ENCODE measurements around the gene KCNA10. TPM values are rescaled to one million over a fixed set of nuclear protein-coding genes. Genes with fewer than 3 reads are reported as not detected.

The KCNA10 gene
- polyA plus RNA-seq (2012; ENCODE audit: insufficient read depth, insufficient read length) = not detected

- DNase-seq (ENCODE audit: low read depth, low spot score) = no peak
- no peak within 1 kb of the TSS for H3K4me3 ChIP-seq (ENCODE audit: low read length)
Measured at GRCh38 chr1:110519125-110519810, at the start of gene KCNA10. KCNA10 (minus strand) TSS chr1:110519175; CDS start chr1:110518787, 388 bp downstream.

GRCh38 chr1:110566836-110567235, 47.9 kb upstream of the KCNA10 start:
- H3K4me3 ChIP-seq (ENCODE audit: low read length) = no peak overlapping the region
- no peak for DNase-seq (ENCODE audit: low read depth, low spot score)

DNA sequence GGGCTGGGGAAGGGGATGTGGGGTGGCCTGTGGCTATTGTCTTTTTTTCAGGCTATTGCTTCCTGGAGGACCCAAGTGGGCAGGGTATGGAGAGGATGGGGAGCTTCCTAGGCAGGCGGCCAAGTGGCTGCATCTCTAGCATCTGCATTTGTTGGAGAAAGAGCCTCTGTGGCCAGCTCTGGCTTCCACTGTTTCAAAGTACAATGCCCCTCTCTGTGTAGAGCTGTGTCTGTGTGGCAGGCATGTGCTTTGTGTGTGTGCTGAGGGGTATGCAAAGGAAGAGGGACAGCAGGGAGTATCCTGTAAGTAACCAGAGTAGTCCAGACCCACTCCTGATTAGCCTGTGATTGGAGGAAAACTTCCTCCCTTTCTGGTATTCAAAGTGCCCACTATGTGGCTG, 46.6 kb upstream of the KCNA10 start:
- no peak overlapping the region for H3K4me3 ChIP-seq (ENCODE audit: low read length)
- no peak for DNase-seq (ENCODE audit: low read depth, low spot score)

GRCh38 chr1:110563089-110563488, 44.1 kb upstream of the KCNA10 start:
- H3K4me3 ChIP-seq (ENCODE audit: low read length) = no peak overlapping the region
- no peak for DNase-seq (ENCODE audit: low read depth, low spot score)

GRCh38 chr1:110561596-110561995, 42.6 kb upstream of the KCNA10 start:
- H3K4me3 ChIP-seq (ENCODE audit: low read length) = no peak overlapping the region
- no peak for DNase-seq (ENCODE audit: low read depth, low spot score)

GRCh38 chr1:110559157-110559556, 40.2 kb upstream of the KCNA10 start:
- DNase-seq (ENCODE audit: low read depth, low spot score) = no peak
- no peak overlapping the region for H3K4me3 ChIP-seq (ENCODE audit: low read length)

DNA sequence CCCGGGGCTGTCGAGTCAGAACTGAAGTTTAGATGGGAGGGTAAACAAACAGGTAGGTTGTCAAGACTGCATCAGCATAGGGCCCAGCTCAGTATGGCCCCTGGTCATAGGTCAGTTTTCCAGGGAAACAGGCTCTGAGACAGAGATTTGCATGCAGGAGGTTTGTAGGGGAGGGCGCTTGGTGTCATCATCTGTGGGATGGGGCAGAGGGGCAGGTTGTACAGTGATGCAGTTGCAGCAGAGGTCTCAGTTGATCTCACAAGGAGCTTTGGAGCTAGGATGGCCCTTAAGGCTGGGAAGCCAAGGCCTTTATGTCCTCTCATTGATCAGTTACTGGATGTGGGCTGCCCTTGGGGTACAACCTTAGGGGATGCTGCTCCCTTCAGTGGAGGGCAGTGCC, 38.5 kb upstream of the KCNA10 start:
- DNase-seq (ENCODE audit: low read depth, low spot score) = no peak

DNA sequence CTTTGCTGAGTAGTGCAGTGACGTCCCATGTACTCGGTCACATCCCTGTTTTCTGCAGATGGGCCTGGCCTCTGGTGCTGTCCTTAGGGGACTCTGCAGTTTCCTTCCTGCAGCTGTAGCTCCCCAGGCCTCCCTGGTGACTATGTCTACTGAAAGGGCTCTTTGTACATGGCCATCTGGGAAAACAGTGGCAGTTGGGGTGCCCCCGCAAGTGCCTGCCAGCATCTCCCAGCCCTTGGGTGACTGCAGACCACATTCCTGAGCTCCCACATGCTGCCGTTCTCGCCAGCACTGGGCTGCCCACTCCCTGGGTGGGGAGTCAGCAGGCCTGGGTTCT, 37.5 kb upstream of the KCNA10 start:
- no peak for DNase-seq (ENCODE audit: low read depth, low spot score)
- no peak overlapping the region for H3K4me3 ChIP-seq (ENCODE audit: low read length)

More for the DNA sequence above, 38.5 kb upstream of the KCNA10 start:
- H3K4me3 ChIP-seq (ENCODE audit: low read length) = no peak overlapping the region

GRCh38 chr1:110555807-110556470, 37.0 kb upstream of the KCNA10 start:
- no peak overlapping the region for H3K4me3 ChIP-seq (ENCODE audit: low read length)
- no peak for DNase-seq (ENCODE audit: low read depth, low spot score)

DNA sequence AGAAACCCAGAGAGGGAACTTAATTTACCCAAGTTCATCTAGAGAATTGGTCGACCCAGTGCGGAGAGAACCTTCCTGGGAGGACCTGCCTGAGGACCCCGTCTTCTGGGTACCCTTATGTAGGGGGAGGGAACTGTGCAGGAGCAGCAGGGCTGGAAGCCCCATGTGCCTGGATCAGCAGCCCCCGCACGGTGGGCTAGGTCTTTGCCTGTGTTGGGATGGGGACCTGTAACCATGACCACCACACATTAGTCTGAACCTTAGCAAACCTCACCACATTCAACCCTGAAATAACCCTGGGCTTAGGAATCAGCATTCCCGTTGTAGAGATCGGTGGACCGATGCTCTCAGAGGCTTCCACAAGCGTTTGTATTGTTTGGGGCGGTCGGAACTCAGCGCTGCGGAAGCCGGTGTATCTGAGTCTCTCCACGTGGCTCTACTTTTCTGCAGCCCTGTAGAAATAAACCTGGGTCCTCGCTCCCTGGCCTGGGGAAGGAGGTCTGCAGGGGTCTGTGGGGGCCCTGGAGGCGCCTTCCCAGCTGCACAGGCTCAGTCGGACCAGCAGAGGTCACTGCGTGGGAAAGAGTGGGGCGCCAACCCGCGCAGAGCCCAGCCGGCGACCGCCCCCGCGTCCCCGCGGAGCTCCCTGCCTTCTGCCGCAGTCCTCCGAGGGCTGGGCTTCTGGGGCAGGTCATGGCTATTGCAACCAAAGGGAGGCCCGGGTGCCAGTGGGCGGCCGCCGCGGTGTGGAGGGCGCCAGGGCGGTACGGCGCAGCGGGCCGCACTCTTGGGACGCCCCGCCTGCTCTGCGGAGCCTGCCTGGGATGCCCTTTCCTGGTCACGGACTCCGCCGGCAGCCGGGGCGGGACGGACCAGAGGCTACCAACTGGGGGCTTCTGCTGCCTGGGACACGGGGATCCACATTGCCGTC, 36.2 kb upstream of the KCNA10 start:
- H3K4me3 ChIP-seq (ENCODE audit: low read length) = no peak overlapping the region
- no peak for DNase-seq (ENCODE audit: low read depth, low spot score)

DNA sequence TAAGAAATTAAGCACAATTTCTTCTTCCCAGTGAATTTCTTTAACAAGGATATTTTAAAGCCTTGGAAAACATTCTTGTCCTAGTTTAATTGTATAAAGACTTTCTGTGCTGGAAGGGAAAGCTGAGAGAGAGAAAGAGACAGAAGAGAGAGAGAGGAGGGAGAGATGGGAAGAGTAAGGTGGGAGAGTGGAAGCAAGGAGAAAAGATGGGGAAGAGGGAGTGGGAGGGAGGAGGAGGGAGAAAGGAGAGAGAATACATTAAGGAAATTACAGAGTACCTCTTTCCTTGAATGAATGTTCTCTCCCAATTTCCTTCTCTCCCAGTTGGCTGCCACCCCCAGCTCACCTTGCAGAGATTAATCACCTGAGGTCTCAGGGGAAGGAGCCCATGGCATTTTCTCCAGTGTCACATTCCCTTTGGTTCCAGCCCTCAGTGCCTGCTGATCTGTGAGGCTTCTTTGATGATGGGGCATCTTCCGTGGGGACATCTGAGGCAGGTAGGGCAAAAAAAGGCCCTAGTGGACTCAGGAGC, 32.4 kb upstream of the KCNA10 start:
- H3K4me3 ChIP-seq (ENCODE audit: low read length) = no peak overlapping the region
- DNase-seq (ENCODE audit: low read depth, low spot score) = no peak

- no peak for DNase-seq (ENCODE audit: low read depth, low spot score)
- no peak overlapping the region for H3K4me3 ChIP-seq (ENCODE audit: low read length)
Measured at GRCh38 chr1:110549831-110550230, 30.9 kb upstream of the KCNA10 start.

DNA sequence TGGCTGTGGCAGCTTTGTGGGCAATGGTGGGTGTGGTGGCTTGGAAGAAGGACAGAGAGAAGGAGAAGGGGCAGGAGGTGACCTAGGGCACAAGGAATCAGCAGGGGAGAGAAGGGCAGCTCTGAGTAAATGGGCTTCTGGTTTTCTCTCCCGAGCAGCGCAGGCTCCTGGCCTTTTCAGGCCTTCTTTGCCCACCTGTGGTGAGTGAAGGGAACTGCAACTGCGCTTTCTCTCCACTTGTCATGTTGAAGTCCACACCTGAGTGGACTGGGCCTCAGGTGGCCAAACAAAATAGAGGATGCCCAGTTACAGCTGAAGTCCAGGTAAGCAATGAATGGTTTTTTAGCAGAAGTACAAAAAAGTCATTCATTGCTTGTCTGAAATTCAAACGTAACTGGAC, 29.4 kb upstream of the KCNA10 start:
- no peak overlapping the region for H3K4me3 ChIP-seq (ENCODE audit: low read length)
- no peak for DNase-seq (ENCODE audit: low read depth, low spot score)

DNA sequence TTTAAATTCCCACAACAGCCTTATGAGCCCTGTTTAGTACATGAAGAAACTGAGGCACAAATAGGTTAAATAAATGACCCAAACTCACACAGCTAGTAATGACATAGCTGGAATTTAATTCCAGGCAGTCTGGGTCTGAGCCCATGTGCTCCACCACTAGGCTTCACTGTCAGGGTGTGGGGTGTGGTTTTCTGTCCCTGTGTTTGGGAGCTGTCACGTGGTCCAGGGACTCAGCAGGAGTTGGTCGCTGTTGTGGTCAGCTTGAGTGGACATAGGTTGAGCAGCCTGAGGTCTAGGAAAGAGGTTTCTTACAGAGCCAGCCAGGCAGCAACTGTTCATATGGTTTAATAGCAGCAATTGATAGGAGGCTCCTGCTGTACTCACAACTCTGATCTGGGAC, 28.0 kb upstream of the KCNA10 start:
- no peak for DNase-seq (ENCODE audit: low read depth, low spot score)
- no peak overlapping the region for H3K4me3 ChIP-seq (ENCODE audit: low read length)

DNA sequence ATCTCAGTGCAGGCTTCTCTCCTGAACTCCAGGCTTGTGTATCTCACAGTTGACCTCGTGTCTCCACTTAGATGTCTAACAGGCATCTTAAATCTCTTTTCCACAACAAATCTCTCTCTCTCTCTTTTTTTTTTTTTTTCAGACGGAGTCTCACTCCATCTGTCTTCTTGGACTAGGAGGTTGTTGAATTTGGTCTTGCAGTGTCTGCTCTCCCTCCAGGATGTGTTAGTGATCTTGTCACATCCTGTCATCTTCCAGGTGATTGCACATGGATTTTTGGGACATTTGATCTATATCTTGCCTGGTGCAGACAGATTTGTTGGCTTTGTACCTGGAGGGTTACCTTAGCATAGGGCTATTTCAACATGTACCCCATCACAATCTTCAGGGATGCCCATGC, 26.5 kb upstream of the KCNA10 start:
- H3K4me3 ChIP-seq (ENCODE audit: low read length) = no peak overlapping the region
- no peak for DNase-seq (ENCODE audit: low read depth, low spot score)

- DNase-seq (ENCODE audit: low read depth, low spot score) = no peak
- H3K4me3 ChIP-seq (ENCODE audit: low read length) = no peak overlapping the region
Measured at GRCh38 chr1:110544753-110545152, 25.8 kb upstream of the KCNA10 start.

DNA sequence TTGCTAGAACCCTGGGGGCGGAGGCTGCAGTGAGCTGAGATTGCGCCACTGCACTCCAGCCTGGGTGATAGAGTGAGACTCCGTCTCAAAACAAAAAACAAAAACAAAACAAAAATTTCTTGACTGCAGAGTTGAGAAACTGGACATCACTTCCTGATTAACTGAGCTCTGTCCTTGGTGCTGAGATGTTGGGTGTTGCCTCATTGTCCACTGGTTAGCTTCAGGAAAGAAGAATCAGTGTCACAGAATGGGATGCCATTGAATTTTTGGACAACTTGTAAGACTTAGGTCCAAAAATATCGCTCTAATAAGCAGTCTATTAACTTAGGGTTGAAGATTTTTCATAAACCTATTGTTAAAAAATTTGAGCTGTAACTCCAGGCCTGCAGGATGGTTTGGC, 23.8 kb upstream of the KCNA10 start:
- no peak overlapping the region for H3K4me3 ChIP-seq (ENCODE audit: low read length)
- no peak for DNase-seq (ENCODE audit: low read depth, low spot score)

DNA sequence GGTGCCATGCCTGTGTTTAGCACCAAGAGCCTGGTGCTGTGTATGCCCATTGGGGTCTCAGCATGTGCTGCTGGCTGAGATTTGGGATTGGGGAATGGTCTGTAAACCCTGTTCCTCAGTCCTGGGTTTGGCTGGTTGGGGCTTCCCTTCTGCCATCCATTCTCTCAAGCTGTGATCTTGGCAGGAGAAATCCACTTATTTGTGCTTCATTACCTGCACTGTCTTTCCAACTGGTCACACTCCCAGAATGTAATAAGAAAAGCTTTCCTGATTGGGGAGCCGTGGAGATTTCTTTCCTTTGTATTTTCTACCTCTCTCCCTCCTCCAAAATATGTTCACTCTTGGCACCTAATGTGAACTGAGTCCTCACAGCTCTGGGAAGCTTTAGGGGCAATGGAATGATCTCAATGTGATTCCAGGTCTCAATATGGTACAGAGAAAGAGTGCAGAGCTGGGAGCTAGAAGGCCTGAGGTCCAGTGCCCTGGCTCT, 23.0 kb upstream of the KCNA10 start:
- DNase-seq (ENCODE audit: low read depth, low spot score) = no peak
- no peak overlapping the region for H3K4me3 ChIP-seq (ENCODE audit: low read length)

DNA sequence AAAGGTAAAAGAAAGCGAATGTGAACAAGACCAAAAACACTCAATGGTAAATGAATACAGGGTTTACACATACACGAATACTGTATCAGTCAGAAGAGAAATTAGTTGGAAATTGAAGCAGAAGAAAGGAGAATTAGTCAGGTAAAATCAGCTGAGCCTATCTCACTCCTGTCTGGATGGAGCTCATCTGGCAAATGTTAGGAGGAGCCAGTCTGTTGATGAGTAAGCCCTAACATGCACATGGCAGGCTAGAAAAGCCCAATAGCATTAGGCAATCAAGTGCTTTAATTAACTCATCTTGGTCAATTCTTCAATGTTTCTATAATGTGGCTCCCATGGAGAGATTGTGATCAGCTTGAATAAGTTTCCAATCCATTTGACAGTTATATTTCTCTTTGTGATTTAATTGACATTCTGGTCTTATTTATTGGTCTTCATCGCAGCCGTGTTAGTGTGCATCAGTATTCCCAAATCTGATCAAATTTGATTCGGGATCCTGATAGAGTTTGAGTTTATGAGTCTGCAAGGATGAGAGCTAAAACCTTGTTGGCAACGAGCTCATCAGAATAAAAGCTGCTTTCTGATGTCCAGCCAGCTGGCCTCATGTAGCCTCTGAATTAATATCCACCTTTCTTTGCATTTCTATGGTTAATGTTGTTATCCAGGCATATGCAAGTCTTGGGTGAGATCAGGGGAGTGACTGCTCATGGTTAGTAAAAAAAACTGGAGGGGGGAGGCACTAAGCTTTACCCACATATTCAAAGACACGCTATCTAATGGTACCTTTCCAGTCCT, 22.1 kb upstream of the KCNA10 start:
- no peak for DNase-seq (ENCODE audit: low read depth, low spot score)
- no peak overlapping the region for H3K4me3 ChIP-seq (ENCODE audit: low read length)

Data from Jurkat, Clone E6-1 (cell line).